Esophagus muscularis mucosa (tissue), 3 donors: ENCODE measurements around the gene FBXO34.

Experiments
- CTCF ChIP-seq, 3 experiments: fragments of 200-600 bp in 2 of 3; fragments of 450-650 bp in 1 of 3; sonication (generic) in 2 of 3; IDR thresholded peaks; one replicate each; pipeline ENCODE4 v1.5.1; 2017 to 2019; ENCODE audit warnings: antibody characterized with exemption in 3 of 3, mild to moderate bottlenecking in 2 of 3, moderate library complexity in 1 of 3
- POLR2A ChIP-seq: fragments of 450-650 bp; IDR thresholded peaks from one replicate; pipeline ENCODE4 v1.6.1; 2017; ENCODE audit warnings: antibody characterized with exemption, moderate library complexity, mild to moderate bottlenecking, low read depth
- POLR2AphosphoS5 ChIP-seq, 2 donors: sonication (generic); formaldehyde crosslinking; IDR thresholded peaks; one replicate each; pipeline ENCODE4 v1.6.1; 2017; ENCODE audit warnings: antibody characterized with exemption in 2 of 2

GRCh38 chr14:55381561-55381960 lies 110.3 kb downstream of the FBXO34 start:
- TF ChIP-seq POLR2A = no peak
- no peak for TF ChIP-seq CTCF (IDR thresholded peaks at IDR 0.05)
- no peak for TF ChIP-seq POLR2AphosphoS5 (IDR thresholded peaks at IDR 0.05)
